Measurements from ENCODE around the gene UNC5A. TPM values are rescaled to one million over a fixed set of nuclear protein-coding genes. Genes with fewer than 3 reads are reported as not detected.

The UNC5A gene
- polyA plus RNA-seq, 1 of the 3 experiments (the other 2 are of a cell fraction) = 0.46 TPM

DNA sequence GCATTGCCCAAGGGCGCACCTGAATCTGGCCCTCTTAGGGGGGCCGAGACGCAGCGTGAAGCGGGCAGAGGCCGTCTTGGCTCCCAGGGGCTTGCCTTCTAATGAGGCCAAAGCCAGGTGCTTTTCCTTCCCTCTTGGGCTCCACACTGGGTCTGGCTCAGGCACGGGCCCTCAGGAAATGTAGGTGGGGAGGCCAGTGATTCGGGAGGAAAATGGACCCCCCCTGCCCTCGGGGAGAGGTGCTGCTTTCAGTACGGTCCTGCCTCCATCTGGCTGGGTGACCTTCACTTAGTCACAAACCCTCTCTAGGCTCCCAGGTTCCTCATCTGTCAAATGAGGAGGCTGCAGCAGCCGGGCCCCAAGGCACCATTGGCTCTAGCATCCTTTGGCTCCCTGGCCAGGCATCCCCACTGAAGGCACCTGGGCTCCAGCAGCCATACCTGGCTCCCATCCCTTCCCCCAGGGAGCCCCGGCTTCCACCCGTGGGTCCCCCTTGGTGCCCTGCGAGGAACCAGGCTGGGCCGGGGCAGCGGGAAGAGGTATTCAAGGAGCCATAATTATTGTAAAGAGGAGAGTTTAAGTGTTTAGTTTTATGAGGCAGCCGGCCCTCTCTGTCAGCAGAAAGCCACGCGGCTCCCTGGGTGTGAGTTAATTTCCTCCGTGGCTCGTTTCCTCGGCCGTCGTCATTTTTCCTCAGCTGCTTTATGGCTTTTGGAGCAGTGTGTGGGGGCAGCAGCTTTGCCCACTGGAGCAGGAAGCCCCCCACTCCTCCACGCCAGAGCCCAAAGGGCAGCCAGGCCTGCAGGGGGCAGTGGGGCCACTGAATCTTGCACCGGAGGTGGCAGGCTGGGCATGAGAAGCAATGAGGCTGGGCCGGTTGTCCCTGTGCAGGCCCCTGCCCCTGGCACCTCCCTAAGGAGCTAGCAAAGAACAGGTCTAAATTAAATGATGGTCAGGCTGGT lies 24.9 kb upstream of the UNC5A start (continued):
- TF ChIP-seq, protein P1, sequence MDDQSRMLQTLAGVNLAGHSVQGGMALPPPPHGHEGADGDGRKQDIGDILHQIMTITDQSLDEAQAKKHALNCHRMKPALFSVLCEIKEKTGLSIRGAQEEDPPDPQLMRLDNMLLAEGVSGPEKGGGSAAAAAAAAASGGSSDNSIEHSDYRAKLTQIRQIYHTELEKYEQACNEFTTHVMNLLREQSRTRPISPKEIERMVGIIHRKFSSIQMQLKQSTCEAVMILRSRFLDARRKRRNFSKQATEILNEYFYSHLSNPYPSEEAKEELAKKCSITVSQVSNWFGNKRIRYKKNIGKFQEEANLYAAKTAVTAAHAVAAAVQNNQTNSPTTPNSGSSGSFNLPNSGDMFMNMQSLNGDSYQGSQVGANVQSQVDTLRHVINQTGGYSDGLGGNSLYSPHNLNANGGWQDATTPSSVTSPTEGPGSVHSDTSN (IDR thresholded peaks at IDR 0.05) = no peak
- TF ChIP-seq RAD21 (IDR thresholded peaks at IDR 0.05; ENCODE audit: low read length) = no peak
- no peak for TF ChIP-seq RXRA (IDR thresholded peaks at IDR 0.05; ENCODE audit: borderline replicate concordance, low read depth)
- no peak for TF ChIP-seq ELF1 (IDR thresholded peaks at IDR 0.05)
- no peak for TF ChIP-seq CHD2 (IDR thresholded peaks at IDR 0.05; ENCODE audit: low read length, partially characterized antibody)
- TF ChIP-seq, protein P2, sequence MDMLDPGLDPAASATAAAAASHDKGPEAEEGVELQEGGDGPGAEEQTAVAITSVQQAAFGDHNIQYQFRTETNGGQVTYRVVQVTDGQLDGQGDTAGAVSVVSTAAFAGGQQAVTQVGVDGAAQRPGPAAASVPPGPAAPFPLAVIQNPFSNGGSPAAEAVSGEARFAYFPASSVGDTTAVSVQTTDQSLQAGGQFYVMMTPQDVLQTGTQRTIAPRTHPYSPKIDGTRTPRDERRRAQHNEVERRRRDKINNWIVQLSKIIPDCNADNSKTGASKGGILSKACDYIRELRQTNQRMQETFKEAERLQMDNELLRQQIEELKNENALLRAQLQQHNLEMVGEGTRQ (IDR thresholded peaks at IDR 0.05; ENCODE audit: borderline replicate concordance, low read depth, low read length) = no peak
- TF ChIP-seq NFIC (IDR thresholded peaks at IDR 0.05; ENCODE audit: borderline replicate concordance) = no peak

DNA sequence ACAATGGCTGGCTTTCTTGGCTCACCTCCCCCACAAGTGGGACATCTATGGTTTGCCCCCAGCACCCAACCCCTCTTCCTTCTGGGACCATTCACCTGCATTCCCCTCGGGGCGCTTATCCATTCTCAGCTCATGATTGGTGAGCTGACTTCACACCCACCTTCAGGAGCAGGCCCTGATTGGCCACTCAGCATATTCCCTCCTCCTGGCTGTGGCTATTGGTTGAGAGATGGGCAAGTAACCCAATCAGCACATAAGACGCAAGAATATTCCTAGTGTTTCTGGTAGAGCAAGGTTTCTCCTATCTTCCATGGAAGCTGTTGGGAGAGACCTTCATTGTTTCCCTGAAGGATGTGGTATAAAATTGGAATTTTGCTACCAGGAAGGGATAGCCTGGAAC lies 22.7 kb upstream of the UNC5A start:
- Histone ChIP-seq H3F3A (replicated peaks; ENCODE audit: insufficient read depth) (no peaks in the 10 kb centered on the region), H3K4me2 (no peak overlapping the region), H3K4me3 (ENCODE audit: low read depth in 2 of 2, low read length in 1 of 2) (no peak overlapping the region), H3K27ac (ENCODE audit: low read depth in 2 of 2, low read length in 1 of 2) (no peak overlapping the region), H3K4me1 (ENCODE audit: control insufficient read depth in 1 of 2, insufficient read depth in 2 of 2, low read depth in 1 of 2, low read length in 1 of 2) (peaks cover 0 to 18% of the 10 kb centered on the region in 2 experiments; a peak in 1 of 4 replicates), H3K9ac (no peak overlapping the region), H3K79me2 (ENCODE audit: insufficient read depth) (no peaks in the 10 kb centered on the region), H3K9me2 (no peaks in the 10 kb centered on the region), H2AFZ (ENCODE audit: low read depth) (no peak overlapping the region), H4K20me1 (ENCODE audit: insufficient read depth) (no peaks in the 10 kb centered on the region), H3K9me3 (no peaks in the 10 kb centered on the region), H3K36me3 (replicated peaks in 1 of 2; ENCODE audit: control insufficient read depth in 1 of 2, insufficient read depth in 2 of 2, low read length in 1 of 2) (no peaks in the 10 kb centered on the region), H3K27me3 (ENCODE audit: insufficient read depth) (no peaks in the 10 kb centered on the region)
- TF ChIP-seq, protein P2 (IDR thresholded peaks at IDR 0.05; ENCODE audit: borderline replicate concordance, low read depth, low read length) = no peak
- TF ChIP-seq MEF2A (IDR thresholded peaks at IDR 0.05; ENCODE audit: borderline replicate concordance, low read depth) = no peak
- TF ChIP-seq EP300 (IDR thresholded peaks at IDR 0.05; ENCODE audit: borderline replicate concordance in 1 of 2, low read depth in 1 of 2, low read length in 1 of 2) = no peak
- TF ChIP-seq, protein P3, sequence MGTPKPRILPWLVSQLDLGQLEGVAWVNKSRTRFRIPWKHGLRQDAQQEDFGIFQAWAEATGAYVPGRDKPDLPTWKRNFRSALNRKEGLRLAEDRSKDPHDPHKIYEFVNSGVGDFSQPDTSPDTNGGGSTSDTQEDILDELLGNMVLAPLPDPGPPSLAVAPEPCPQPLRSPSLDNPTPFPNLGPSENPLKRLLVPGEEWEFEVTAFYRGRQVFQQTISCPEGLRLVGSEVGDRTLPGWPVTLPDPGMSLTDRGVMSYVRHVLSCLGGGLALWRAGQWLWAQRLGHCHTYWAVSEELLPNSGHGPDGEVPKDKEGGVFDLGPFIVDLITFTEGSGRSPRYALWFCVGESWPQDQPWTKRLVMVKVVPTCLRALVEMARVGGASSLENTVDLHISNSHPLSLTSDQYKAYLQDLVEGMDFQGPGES (IDR thresholded peaks at IDR 0.05; ENCODE audit: low read depth, low read length) = no peak
- ChIA-PET POLR2A (no interaction called here), CTCF (interaction anchor here (1.0 kb wide), 1 partner anchor 40 kb away, joined by 3 read pairs; no protein-coding TSS in a partner anchor)
- WGBS (ENCODE audit: low lambda C conversion rate) = 59% methylated on average over 3 of the region's 3 CpGs
- DNase-seq = no peak
